Effector CD4-positive, alpha-beta T cell (primary cell): ENCODE results near the gene COPS7A.
"Not testable (repeated sequence)": the region's sequence is repeated elsewhere in the genome, so short reads cannot be mapped to it uniquely, and the experiment has no call there.

Experiments used
- DNase-seq: peaks from one replicate; pipeline ENCODE4 v3.0.0-alpha.2; 2020

COPS7A gene

DNA sequence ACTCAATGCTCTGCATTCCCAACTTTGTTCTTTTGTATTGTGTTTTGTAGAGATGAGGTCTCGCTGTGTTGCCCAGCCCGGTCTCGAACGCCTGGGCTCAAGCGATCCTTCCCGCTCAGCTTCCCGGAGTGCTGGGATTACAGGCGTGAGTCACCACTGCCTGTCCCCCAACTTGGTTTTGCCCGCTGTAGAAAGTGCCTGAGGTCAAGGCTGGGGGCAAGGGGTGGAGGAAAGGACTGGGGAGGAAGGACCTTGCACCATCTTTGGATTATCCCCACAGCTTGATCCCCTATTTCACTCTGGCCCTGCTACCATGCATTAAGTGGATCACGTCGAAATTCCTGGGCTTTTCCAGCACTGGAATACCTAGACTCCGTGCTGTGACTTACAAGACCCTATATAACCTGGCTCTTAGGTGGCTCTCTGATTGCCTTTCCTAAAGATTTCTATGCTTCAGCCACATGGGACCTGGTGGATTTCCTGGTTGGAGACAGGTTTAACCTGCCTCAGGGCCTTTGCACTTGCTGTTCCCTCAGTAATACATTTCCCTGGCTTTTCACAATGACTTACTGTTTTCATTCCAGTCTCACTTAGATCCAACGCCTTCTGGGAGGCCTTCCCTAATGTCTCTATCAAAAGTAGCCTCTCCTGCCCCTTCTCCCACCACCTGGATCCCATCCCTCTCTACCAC, 22.6 kb upstream of the COPS7A start:
- no peak for DNase-seq

DNA sequence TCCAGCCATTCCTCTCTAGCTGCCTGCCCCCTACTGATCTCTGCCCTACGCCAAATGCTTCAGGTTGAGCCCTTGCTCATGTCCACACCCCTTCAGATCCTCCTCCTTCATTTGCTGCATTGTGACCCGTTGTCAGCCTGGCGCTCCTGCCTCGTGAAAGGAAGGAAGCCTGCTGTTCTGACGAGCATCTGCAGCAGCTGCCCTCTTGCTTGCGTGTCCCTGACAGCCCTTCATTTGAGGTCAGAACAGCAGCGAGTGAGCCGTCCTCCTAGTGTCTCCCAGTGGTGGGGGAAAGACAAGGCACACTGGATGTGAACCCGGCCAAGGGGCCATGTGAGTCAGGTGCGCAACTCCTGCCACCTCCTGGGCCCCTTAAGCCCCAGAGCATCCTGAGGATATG, 20.2 kb upstream of the COPS7A start:
- no peak for DNase-seq

DNA sequence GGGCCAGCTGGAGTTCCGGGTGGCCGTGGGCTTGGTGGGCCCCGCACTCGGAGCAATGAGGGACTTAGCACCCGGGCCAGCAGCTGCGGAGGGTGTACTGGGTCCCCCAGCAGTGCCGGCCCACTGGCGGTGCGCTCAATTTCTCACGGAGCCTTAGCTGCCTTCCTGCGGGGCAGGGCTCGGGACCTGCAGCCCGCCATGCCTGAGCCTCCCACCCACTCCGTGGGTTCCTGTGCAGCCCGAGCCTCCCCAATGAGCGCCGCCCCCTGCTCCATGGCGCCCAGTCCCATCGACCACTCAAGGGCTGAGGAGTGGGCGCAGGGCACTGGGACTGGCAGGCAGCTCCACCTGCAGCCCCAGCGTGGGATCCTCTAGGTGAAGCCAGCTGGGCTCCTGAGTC, 15.5 kb upstream of the COPS7A start:
- DNase-seq = not testable (repeated sequence)

DNA sequence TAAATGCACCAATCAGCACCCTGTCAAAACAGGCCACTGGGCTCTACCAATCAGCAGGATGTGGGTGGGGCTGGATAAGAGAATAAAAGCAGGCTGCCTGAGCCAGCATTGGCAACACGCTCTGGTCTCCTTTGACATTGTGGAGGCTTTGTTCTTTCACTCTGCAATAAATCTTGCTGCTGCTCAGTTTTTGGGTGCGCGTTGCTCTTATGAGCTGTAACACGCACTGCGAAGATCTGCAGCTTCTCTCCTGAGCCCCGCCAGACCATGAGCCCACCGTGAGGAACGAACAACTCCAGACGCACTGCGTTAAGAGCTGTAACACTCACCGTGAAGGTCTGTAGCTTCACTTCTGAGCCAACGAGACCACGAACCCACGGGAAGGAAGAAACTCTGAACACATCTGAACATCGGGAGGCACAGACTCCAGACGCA, 14.9 kb upstream of the COPS7A start:
- DNase-seq = no peak

DNA sequence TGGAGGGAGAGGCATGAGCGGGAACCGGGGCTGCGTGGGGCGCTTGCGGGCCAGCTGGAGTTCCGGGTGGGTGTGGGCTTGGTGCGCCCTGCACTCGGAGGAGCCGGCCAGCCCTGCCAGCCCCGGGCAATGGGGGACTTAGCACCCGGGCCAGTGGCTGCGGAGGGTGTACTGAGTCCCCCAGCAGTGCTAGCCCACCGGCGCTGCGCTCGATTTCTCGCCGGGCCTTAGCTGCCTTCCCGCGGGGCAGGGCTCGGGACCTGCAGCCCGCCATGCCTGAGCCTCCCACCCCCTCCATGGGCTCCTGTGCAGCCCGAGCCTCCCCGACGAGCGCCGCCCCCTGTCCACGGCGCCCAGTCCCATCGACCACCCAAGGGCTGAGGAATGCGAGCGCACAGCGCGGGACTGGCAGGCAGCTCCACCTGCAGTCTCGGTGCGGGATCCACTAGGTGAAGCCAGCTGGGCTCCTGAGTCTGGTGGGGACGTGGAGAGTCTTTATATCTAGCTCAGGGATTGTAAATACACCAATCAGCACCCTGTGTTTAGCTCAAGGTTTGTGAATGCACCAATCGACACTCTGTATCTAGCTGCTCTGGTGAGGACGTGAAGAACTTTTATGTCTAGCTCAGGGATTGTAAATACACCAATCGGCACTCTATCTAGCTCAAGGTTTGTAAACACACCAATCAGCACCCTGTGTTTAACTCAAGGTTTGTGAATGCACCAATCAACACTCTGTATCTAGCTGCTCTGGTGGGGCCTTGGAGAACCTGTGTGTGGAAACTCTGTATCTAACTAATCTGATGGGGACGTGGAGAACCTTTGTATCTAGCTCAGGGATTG, 7.6 kb upstream of the COPS7A start:
- DNase-seq = not testable (repeated sequence)

DNA sequence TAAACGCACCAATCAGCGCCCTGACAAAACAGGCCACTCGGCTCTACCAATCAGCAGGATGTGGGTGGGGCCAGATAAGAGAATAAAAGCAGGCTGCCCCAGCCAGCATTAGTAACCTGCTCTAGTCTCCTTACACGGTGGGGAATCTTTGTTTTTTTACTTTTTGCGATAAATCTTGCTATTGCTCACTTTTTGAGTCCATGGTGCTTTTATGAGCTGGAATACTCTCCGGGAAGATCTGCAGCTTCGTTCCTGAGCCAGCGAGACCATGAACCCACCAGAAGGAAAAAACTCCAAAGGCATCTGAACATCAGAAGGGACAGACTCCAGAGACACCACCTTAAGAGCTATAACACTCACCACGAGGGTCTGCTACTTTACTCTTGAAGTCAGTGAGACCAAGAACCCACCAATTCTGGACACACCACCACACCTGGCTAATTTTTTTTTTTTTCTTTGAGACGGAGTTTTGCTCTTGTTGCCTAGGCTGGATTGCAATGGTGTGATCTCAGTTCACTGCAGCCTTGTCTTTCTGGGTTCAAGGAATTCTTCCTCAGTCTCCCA, 6.9 kb upstream of the COPS7A start:
- no peak for DNase-seq

DNA sequence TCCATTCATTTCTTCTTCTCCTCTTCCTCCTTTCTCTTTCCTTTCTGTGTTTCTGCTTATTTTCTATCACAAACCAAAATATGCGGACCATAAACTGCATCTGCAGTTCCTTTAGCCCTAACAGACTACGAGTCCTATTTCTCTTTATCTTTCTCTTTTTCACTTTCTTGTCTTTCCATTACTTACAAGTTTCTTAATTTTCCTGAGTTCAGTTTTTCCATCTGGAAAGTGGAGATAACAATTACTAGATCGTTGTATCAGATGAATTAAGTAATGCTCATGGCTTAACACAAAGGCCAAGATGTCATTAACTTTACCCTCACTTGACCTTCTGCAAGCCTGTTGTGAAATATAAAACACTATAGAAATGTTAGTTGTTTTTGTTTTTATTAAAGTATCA, 983 bp upstream of the COPS7A start:
- DNase-seq = no peak

DNA sequence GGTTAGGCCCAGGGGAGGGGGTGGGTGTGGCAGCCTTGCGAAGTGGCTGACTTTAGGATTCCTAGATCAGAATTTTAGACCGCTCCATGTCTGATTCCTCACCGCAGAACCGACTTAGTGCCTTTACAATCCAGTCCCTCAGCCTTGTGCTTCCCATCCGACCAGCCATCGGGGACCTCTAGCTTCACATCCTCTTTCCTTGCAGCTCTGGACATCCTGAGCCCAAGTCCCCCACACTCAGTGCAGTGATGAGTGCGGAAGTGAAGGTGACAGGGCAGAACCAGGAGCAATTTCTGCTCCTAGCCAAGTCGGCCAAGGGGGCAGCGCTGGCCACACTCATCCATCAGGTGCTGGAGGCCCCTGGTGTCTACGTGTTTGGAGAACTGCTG, 557 bp downstream of the COPS7A start:
- peak; percentile 7 for DNase-seq

DNA sequence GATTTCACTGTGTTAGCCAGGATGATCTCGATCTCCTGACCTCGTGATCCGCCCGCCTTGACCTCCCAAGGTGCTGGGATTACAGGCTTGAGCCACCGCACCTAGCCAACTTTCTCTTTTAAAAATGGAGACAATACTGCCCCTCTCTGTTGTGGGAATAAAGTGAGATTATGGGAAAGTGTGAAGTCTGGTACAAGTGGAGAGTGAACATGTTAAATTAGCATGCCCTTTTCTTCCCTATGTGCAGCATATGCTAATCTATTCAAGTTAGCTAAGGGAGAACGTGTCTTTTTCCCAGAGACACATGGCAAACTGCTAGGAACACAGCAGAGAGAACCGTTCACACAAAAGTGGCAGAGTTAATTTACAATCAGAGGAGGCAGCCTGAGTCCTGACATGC, 1.5 kb downstream of the COPS7A start:
- no peak for DNase-seq

DNA sequence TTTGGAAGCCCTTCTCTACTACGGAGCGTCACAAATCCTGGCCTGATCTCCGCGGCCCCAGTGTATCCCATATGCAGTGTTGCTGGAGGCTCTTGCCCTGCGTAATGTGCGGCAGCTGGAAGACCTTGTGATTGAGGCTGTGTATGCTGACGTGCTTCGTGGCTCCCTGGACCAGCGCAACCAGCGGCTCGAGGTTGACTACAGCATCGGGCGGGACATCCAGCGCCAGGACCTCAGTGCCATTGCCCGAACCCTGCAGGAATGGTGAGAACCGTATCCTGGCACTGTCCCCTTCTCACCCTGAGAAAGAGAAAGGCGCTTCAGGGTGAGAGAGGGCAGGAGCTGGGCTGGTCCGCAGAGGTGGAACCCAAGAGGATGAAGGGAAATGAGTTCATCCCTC, 5.3 kb downstream of the COPS7A start:
- no peak for DNase-seq

DNA sequence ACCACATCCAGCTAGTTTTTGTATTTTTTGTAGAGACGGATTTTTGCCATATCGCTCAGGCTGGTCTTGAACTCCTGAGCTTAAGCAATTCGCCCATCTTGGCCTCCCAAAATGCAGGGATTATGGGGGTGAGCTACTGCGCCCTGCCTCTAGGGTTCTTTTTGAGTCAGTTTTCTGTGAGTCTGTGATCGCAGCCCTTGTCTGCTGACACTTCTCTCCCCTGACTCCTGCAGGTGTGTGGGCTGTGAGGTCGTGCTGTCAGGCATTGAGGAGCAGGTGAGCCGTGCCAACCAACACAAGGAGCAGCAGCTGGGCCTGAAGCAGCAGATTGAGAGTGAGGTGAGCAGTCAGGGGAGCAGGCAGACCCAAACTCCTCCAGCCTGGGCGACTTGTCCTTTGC, 6.3 kb downstream of the COPS7A start:
- no peak for DNase-seq

DNA sequence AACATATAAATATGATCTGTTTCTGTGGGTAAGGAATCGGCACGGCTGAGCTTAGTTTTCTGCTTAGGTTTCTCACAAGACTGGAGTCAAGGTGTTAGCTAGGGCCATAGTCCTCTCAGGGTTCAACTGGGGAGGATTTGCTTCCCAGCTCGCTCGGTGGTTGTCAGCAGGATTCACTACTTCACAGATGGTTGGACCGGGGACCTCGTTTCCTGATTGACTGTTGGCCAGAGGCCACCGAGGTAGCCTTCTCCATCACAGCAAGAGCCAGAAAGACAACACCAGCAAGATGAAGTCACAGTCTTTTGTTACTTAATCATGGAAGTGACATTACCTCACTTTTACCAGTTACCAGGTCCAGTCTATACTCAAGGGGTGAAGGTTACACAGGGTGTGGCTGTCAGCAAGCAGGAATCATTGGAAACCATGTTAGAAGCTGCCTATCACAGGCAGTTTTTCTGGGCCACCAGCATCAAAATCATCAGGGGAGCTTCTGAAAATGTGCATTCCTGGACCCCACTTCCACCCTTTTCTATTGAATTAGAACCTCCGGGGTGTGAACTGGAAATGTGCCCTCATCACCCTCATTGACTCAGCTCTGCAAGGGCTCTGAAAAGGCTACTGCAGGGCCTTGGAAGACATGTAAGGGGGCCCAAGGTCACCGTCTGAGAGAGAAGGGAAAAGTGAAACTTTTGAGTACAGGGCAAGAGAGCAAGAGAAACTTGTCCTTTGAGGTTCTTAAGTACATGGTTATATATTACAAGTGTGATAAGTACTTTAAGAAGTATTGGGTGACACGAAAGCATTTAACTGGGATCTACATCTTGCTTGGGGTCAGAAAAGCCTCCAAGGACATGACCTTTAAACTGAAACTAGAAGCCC, 10.9 kb downstream of the COPS7A start:
- DNase-seq = no peak

DNA sequence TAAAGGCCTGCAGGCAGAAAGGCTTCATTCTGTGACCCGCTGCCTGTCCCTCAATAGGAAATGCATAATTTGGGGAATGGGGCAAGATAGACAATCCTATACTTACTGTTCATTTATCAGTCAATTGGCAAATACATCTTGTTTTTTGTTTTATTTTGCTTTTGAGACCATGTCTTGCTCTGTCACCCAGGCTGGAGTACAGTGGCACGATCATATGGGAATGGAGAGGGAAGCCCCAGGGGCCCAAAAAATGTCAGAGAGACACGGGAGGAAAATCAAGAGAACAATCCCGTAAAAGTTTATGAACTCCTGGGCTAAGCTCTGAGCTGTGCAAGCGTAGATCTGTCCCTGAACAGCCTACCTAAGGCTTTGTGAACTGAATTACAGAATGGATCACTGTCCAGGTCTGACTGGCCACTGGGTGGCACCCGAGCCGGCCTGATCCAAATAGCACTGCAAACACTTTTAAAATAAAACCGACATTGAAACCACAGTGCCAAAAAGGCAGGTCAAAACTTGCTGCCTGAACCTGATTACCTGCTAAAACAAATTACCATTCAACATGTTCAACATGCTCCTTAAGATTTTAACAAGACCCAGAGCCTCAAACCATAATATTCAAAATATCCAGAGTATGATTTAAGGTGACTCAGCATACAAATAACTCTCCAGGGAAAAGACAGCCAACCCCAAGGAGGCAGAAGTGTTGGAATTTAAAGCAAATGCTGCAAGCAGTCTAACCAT, 11.8 kb downstream of the COPS7A start:
- peak; percentile 12 for DNase-seq

DNA sequence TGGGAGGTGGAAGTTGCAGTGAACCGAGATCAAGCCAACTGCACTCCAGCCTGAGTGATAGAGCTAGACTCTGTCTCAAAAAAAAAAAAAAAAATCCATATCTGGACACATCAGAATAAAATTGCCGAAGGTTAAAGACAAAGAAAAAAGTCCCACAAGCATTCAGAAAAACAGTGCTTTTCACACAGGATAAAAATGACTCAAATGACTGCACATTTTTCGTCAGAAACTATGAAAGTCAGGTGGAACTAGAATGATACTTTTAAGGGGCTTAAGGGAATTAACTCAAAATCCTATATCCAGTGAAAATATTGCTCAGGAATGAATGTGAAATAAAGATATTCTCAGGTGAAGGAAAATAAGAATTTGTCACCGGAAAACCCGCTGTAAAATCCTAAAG, 12.9 kb downstream of the COPS7A start:
- no peak for DNase-seq

DNA sequence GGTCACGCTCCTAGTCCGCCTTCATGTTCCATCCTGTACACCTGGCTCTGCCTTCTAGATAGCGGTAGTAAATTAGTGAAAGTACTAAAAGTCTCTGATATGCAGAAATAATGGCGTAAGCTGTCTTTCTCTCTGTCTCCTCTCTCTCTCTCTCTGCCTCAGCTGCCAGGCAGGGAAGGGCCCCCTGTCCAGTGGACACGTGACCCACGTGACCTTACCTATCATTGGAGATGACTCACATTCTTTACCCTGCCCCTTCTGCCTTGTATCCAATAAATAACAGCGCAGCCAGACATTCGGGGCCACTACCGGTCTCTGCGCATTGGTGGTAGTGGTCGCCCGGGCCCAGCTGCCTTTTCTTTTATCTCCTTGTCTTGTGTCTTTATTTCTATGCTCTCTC, 18.2 kb downstream of the COPS7A start:
- not testable (repeated sequence) for DNase-seq

DNA sequence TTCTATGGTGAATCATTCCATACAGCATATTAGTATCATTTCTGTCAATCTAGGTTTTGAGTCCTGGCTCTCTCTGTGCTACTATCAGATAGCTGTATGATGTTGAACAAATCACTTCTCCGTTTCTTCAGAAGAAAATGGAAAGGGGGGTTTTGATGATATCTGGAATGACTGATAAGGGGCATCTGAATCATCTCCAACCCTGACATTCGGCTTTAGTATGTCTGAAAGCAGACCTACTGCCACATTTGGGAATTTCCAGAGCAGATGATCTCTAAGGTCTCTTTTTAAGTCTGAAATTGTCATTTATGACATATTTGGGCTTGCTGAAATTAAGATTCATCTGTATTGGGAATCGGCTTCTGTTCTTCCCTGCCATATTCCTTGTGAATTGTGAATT, 19.0 kb downstream of the COPS7A start:
- no peak for DNase-seq

DNA sequence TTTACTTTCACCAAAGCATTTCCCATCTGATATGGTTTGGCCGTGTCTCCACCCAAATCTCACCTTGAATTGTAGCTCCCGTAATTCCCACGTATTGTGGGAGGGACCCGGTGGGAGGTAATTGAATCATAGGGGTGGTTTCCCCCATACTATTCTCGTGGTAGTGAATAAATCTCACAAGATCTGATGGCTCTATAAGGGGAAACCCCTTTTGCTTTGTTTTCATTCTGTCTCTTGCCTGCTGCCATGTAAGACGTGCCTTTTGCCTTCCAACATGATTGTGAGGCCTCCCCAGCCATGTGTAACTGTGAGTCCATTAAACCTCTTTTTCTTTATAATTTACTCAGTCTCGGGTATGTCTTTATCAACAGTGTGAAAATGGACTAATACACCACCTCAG, 19.5 kb downstream of the COPS7A start:
- not testable (repeated sequence) for DNase-seq

DNA sequence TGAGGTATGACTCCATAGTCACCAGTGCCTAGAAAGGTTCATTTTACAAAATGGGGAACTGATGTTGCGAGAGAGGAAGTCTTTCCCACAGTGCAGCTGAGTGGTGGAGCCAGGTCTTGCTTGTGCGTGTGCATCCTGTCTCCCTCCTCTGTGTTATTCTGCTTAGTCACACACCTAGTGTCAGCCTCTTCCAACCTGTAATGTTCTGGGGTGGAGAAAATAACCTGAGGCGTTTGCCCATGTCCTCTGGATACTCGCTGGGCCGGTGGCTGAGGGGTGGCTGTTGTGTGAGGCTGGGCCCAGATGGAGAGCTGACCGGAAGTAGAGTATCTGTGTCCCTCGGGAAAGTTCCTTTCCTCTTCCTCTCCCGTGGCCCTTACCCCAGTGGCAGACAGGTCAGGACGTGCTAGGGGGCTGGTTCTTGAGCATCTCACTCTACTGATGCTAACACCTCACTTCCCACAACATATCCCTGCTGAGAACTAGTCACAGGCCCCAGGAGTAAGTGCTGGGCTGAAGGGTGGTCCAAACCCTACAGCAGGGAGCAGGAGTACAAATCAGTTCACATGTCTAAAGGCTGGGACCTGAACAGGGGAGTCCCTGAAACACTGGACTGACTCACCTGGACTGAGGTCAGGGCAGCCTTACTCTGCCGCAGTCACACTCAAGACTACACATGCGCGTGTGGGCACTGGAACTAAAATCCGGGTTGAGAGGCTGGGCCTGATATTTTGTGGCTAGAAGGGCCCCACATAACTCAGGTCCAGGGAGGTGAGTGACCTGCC, 22.1 kb downstream of the COPS7A start:
- no peak for DNase-seq

DNA sequence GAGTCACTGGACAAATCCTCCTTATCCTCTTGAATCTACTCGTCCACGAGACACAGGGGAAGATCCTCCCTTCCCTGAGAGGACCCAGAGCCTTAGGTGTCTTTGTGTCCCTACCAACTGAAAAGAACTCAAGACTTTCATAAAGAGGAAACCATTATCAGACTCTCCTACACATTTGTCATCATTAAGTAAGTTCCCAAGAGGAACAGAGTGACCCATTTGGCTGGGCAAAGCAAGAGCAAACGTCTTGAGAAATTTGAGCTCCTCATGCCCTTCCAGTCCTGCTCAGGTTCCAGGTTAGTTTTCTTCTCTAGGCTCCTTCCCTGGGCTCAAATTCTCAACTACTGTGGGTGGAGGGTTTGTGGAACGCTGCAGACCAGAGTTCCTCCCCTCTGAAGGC, 23.4 kb downstream of the COPS7A start:
- DNase-seq = no peak

DNA sequence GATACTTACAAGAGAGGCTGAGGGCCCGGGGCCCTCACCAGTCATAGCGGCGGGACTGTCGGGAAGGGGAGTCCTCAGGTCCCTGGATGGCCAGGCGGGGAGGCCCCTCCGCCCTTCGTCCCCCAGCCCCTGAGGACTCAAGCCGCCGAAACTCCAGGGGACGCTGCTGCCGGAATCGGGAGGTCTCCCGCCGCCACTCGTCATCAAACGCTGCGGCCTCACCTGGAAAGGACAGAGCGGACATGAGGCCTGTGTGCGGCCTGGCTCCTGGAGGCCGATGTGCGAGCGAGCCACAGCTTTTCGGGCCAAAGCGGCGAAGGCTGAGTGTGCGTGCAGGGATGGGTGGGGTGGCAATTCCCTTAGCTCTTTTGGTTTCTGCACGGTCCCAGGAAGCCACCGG, 24.9 kb downstream of the COPS7A start:
- no peak for DNase-seq

DNA sequence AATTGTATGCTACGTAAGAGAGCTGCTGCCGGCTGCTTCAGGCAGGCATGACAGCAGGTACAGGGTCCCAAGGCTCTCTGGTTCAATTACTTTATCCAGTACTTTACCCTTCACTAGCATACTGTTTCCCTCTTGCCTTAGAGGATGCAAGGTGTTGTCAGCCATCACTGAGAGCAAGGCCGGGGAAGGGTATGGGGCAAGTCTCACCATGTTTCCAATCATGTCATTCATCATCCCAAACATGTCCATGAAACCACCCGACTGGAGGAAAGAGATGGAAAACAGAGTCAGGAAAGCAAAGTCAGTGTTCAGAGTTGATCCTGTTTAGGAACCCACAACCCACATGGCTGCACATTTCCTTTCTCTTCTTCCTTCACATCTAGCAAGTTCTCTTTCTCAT, 26.7 kb downstream of the COPS7A start:
- DNase-seq = no peak

DNA sequence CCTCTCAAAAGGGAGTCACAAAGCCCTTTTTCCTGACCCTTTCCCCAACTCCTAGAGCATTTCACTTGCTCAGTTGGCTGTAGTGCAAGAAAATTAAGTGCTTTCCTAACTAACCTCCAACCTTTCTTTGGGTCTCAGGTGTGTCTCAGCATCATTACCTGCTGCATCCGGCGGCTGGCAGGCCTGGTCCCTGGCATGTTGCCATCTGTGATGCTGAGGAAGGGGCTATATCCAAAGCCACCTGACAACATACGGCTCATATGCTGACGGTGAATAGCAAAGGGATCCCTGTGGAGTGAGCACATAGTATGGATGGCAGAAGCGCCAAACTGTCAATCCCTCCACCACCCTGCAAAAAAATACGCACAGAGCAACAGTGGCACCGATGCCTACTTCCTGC, 27.9 kb downstream of the COPS7A start:
- DNase-seq = no peak
